Measurements from ENCODE around the gene VSTM2A. TPM values are rescaled to one million over a fixed set of nuclear protein-coding genes. Genes with fewer than 3 reads are reported as not detected.

VSTM2A gene
- total RNA-seq, 4 donors from 2014 or later, result 0.10 to 0.81 TPM; not detected in 2

DNA sequence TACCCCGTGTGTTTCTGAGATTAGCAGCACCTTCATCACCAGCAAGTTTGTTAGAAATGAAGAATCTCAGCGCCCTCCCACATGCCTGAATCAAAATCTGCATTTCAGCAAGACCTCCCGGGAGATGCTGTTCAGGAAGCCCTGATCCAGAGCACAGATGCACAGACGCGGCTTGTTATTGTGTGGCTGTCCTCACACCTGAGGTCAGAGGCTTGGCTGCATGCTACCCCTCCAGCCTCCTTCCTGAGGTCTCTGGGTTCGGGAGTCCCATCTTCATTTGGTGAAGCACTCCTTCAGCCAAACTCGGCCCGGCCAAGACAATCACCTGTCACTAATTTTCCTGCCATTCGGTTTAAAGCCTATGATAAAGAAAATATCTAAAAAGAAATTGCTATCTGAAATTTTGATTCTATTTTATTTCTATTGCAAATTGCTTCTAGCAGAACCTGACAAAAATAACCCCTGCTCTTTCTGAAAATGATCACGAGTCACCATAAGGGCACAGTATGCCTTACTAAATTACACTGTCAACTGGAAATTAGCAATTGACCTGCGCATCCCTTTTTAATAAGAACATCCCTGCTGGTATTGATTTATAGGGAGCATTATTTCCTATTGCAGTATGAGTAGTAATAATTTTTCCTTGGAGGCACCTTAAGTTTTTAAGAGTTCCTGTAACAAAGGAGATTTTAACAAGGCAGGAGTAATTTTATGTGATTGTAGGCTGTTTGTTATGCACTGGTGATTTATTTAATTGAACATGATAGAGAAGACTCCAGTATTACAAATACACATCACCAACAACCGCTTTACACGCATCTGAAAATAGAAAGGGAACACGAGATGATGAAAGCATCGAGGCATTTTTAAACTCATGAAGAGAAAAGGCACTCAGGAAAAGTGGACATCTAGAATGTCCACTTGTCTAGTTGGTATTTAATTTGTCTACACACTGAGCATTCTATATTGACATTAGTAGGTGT lies 49.5 kb downstream of the VSTM2A start:
- WGBS, 2 donors (ENCODE audit: low coverage in 1 of 2), result 70 to 85% methylated on average over 12 to 14 of the region's 15 CpGs
- Histone ChIP-seq H3K36me3 (no peaks in the 10 kb centered on the region), H3K27me3 (no peaks in the 10 kb centered on the region), H3K4me1 (no peaks in the 10 kb centered on the region), H3K27ac (no peak overlapping the region), H3K9me3 (no peaks in the 10 kb centered on the region), H3K4me3 (no peak overlapping the region)
- ATAC-seq, result no peak
- TF ChIP-seq POLR2A (IDR thresholded peaks at IDR 0.05), result no peak
- no peak for TF ChIP-seq CTCF (IDR thresholded peaks at IDR 0.05)
- TF ChIP-seq POLR2AphosphoS5 (IDR thresholded peaks at IDR 0.05), result no peak

- WGBS, 2 donors (ENCODE audit: low coverage in 1 of 2), result 91 to 93% methylated on average over 2 of the region's 2 CpGs
- no peak overlapping the region for H3K27ac ChIP-seq
- TF ChIP-seq EP300 (IDR thresholded peaks at IDR 0.05) (no peak), POLR2AphosphoS5 (IDR thresholded peaks at IDR 0.05) (no peak), CTCF (IDR thresholded peaks at IDR 0.05) (no peak), POLR2A (IDR thresholded peaks at IDR 0.05) (no peak)
- H3K4me1 ChIP-seq, result no peaks in the 10 kb centered on the region
- no peak overlapping the region for H3K4me3 ChIP-seq
- ATAC-seq, result no peak
- H3K36me3 ChIP-seq, result no peaks in the 10 kb centered on the region
- no peaks in the 10 kb centered on the region for H3K9me3 ChIP-seq
- H3K27me3 ChIP-seq, result no peaks in the 10 kb centered on the region
These were observed 54.6 kb downstream of the VSTM2A start for GRCh38 chr7:54596747-54597146.

DNA sequence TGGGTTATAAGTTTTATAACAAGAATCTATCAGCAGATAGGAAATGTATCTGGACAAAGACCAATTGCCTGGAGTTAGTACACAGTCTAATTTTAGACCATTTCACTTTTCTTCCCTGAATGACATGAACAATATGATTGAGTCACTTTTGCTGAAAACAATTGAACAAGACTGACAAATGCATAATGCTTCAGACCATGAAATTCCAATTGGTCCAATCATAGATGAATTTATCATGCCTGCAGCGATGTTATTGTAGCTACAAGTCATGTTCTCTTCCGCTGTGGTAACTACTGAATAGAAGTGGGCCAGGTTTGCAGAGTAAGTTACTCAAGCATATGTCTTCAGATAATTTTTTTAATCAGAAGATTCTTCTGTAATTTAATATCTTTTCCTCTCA lies 73.4 kb downstream of the VSTM2A start:
- 88 to 100% methylated on average over 2 of the region's 2 CpGs for WGBS, 2 donors (ENCODE audit: low coverage in 1 of 2)
- no peaks in the 10 kb centered on the region for H3K27me3 ChIP-seq
- TF ChIP-seq POLR2A (IDR thresholded peaks at IDR 0.05), result no peak
- no peaks in the 10 kb centered on the region for H3K4me1 ChIP-seq
- no peaks in the 10 kb centered on the region for H3K36me3 ChIP-seq
- H3K4me3 ChIP-seq, result no peak overlapping the region
- no peaks in the 10 kb centered on the region for H3K9me3 ChIP-seq
- no peak for ATAC-seq
- H3K27ac ChIP-seq, result no peak overlapping the region

Small RNA genes lying within 50 kb of the gene (small RNA-seq; reads per million reads assigned to genes)
- 0 reads per million in 4 donors for gene RNU6-1125P

Other genes with a start within 250 kb of the VSTM2A start
- gene SEC61G, start 216.8 kb downstream of the VSTM2A start, total RNA-seq, result 100 to 1,000 TPM; 131 to 317 (median 291) TPM